HepG2 (cell line): ENCODE measurements around the gene RHOT2. TPM values are rescaled to one million over a fixed set of nuclear protein-coding genes. Genes with fewer than 3 reads are reported as not detected.
A peak's percentile ranks its signal among the peaks of the same experiment; 100 is the strongest.

ENCODE experiments used
- AGO2 ChIP-seq: fragments of 200-400 bp; formaldehyde crosslinking; optimal IDR thresholded peaks from 2 replicates; pipeline ENCODE3; 2017; ENCODE audit warnings: mild to moderate bottlenecking, low read depth, low read length, moderate library complexity
- BCL3 ChIP-seq: sonication (generic); formaldehyde crosslinking; IDR thresholded peaks from 2 replicates; pipeline ENCODE4 v1.5.1; 2020; ENCODE audit warnings: mild to moderate bottlenecking, missing genetic modification reagents, moderate library complexity
- E2F1 ChIP-seq: sonication (generic); formaldehyde crosslinking; IDR thresholded peaks from 2 replicates; pipeline ENCODE4 v1.5.0; 2020; ENCODE audit warnings: missing genetic modification reagents
- ELF3 ChIP-seq: IDR thresholded peaks from 2 replicates; pipeline ENCODE4 v1.6.1; 2016; ENCODE audit warnings: missing genetic modification reagents, missing compliant biosample characterization
- GPBP1L1 ChIP-seq: sonication (generic); formaldehyde crosslinking; IDR thresholded peaks from 2 replicates; pipeline ENCODE4 v1.5.0; 2020; ENCODE audit warnings: mild to moderate bottlenecking, missing genetic modification reagents
- GTF2F1 ChIP-seq: fragments of 150-350 bp; IDR thresholded peaks from 2 replicates; pipeline ENCODE4 v1.6.1; 2014; ENCODE audit warnings: low read length
- MAZ ChIP-seq, 2 experiments: sonication (generic) in 1 of 2; formaldehyde crosslinking in 1 of 2; IDR thresholded peaks; 2 replicates each; pipeline versions ENCODE4 v1.5.0 to v1.6.1; 2012 to 2020; ENCODE audit warnings: low read depth in 2 of 2, mild to moderate bottlenecking in 2 of 2, borderline replicate concordance in 1 of 2, improper control_type of control experiment in 1 of 2, low read length in 1 of 2, missing genetic modification reagents in 1 of 2, moderate library complexity in 1 of 2
- NCOA2 ChIP-seq: sonication (generic); formaldehyde crosslinking; IDR thresholded peaks from 2 replicates; pipeline ENCODE4 v1.8.0; 2022; ENCODE audit warnings: inconsistent platforms
- NFATC3 ChIP-seq: sonication (generic); formaldehyde crosslinking; IDR thresholded peaks from 2 replicates; pipeline ENCODE4 v1.5.1; 2020; ENCODE audit warnings: mild to moderate bottlenecking, missing genetic modification reagents
- RBFOX2 ChIP-seq: fragments of 200-400 bp; formaldehyde crosslinking; IDR thresholded peaks from 2 replicates; pipeline ENCODE4 v1.6.1; 2017; ENCODE audit warnings: low read depth, mild to moderate bottlenecking, low read length
- SP5 ChIP-seq: IDR thresholded peaks from 2 replicates; pipeline ENCODE4 v1.6.1; 2016; ENCODE audit warnings: low read depth, borderline replicate concordance
- SRSF1 ChIP-seq: fragments of 200-400 bp; formaldehyde crosslinking; optimal IDR thresholded peaks from 2 replicates; pipeline ENCODE3; 2017; ENCODE audit warnings: mild to moderate bottlenecking, low read depth, low read length, moderate library complexity
- TSC22D2 ChIP-seq: sonication (generic); formaldehyde crosslinking; IDR thresholded peaks from 2 replicates; pipeline ENCODE4 v1.5.1; 2020; ENCODE audit warnings: missing genetic modification reagents, mild to moderate bottlenecking, borderline replicate concordance
- ZFP90 ChIP-seq: sonication (generic); formaldehyde crosslinking; IDR thresholded peaks from 2 replicates; pipeline ENCODE4 v1.8.0; 2022; ENCODE audit warnings: missing genetic modification reagents, mild to moderate bottlenecking, inconsistent platforms, borderline replicate concordance
- ZFY ChIP-seq: sonication (generic); formaldehyde crosslinking; IDR thresholded peaks from 2 replicates; pipeline ENCODE4 v1.4.0; 2020; ENCODE audit warnings: missing genetic modification reagents
- ZNF10 ChIP-seq: sonication (generic); formaldehyde crosslinking; IDR thresholded peaks from 2 replicates; pipeline ENCODE4 v1.4.0; 2020; ENCODE audit warnings: mild to moderate bottlenecking, low read depth, missing genetic modification reagents, borderline replicate concordance
- ZNF17 ChIP-seq: sonication (generic); formaldehyde crosslinking; IDR thresholded peaks from 2 replicates; pipeline ENCODE4 v1.5.0; 2020; ENCODE audit warnings: mild to moderate bottlenecking, missing genetic modification reagents
- ZNF414 ChIP-seq: sonication (generic); formaldehyde crosslinking; IDR thresholded peaks from 2 replicates; pipeline ENCODE4 v1.5.0; 2020; ENCODE audit warnings: missing genetic modification reagents
- ZNF503 ChIP-seq: sonication (generic); formaldehyde crosslinking; IDR thresholded peaks from 2 replicates; pipeline ENCODE4 v1.4.0; 2020; ENCODE audit warnings: missing genetic modification reagents
- ZNF550 ChIP-seq: sonication (generic); formaldehyde crosslinking; IDR thresholded peaks from 2 replicates; pipeline ENCODE4 v1.4.0; 2020; ENCODE audit warnings: mild to moderate bottlenecking, missing genetic modification reagents, borderline replicate concordance
- ZNF792 ChIP-seq: IDR thresholded peaks from 2 replicates; pipeline ENCODE4 v1.6.1; 2016
- polyA plus RNA-seq, 8 experiments: library from polyadenylated mRNA; depleted of rRNA in 3 of 8; stranded (reverse) in 7 of 8; unstranded in 1 of 8; fragments of >200 nt; fragmentation: Illumina TruSeq in 4 of 8; extraction: Trizol in 4 of 8; gene quantifications; 2 replicates each; pipeline versions ENCODE4 v1.2.1 to v1.2.3, GENCODE V29; 2011 to 2016; ENCODE audit warnings: low read depth in 4 of 8, missing spikeins in 1 of 8, mixed read lengths in 1 of 8; ENCODE audit not compliant: insufficient read depth in 1 of 8
- total RNA-seq, 5 experiments: library from RNA; depleted of rRNA; stranded (reverse); fragments of >200 nt; fragmentation: Illumina TruSeq; extraction: Trizol; gene quantifications; 2 replicates each; pipeline ENCODE4 v1.2.3, GENCODE V29; 2016; ENCODE audit warnings: low read depth in 1 of 5

RHOT2 gene
- total and polyA plus RNA-seq, 2 of the 13 experiments (the other 11 are each of a cell fraction or from before 2014, with no cell fraction given) = 63.6 to 76.9 TPM

- TF ChIP-seq MAZ (IDR thresholded peaks at IDR 0.05; ENCODE audit: borderline replicate concordance, low read depth, low read length) (no peak), MAZ (CRISPR knock-in tag; IDR thresholded peaks at IDR 0.05; ENCODE audit: low read depth) (peak; percentile 62; the same call in 1 of the 2 replicates), ZFY (CRISPR knock-in tag) (peak; percentile 69), SP5 (CRISPR knock-in tag) (peak; percentile 19; the same call in 1 of the 2 replicates), ZNF550 (CRISPR knock-in tag) (no peak), ZNF792 (no peak), TSC22D2 (CRISPR knock-in tag) (no peak), NCOA2 (CRISPR knock-in tag) (0 out of 2 replicates have a peak, but pooled peaks have one; percentile 22), AGO2 (no peak), ZNF414 (CRISPR knock-in tag) (peak; percentile 75; the same call in 1 of the 2 replicates), ZNF503 (no peak), ZNF17 (CRISPR knock-in tag) (no peak), SRSF1 (no peak), E2F1 (CRISPR knock-in tag) (no peak), ZFP90 (CRISPR knock-in tag) (no peak), GPBP1L1 (CRISPR knock-in tag) (no peak), NFATC3 (no peak; the same call in 1 of the 2 replicates), GTF2F1 (no peak), RBFOX2 (peak; percentile 63; the same call in 1 of the 2 replicates), ELF3 (CRISPR knock-in tag) (peak; percentile 25; the same call in 1 of the 2 replicates), BCL3 (CRISPR knock-in tag) (0 out of 2 replicates have a peak, but pooled peaks have one; percentile 2), ZNF10 (CRISPR knock-in tag) (no peak)
Measured at GRCh38 chr16:695355-696089, 27.6 kb downstream of the RHOT2 start (continued).
